GM18511 (cell line): ENCODE data around the gene CLCN2.

Experiments
- ATAC-seq: cut with Tn5 transposase; IDR thresholded peaks from one replicate; pipeline ENCODE4 v1.9.1; 2021; ENCODE audit warnings: mild to moderate bottlenecking, moderate library complexity; ENCODE audit not compliant: unreplicated experiment

The CLCN2 gene

GRCh38 chr3:184332370-184333090, 28.9 kb downstream of the CLCN2 start:
- no peak for ATAC-seq

GRCh38 chr3:184328516-184328915, 32.9 kb downstream of the CLCN2 start:
- no peak for ATAC-seq

- ATAC-seq = no peak
These were observed 34.2 kb downstream of the CLCN2 start for GRCh38 chr3:184327171-184327570.

DNA sequence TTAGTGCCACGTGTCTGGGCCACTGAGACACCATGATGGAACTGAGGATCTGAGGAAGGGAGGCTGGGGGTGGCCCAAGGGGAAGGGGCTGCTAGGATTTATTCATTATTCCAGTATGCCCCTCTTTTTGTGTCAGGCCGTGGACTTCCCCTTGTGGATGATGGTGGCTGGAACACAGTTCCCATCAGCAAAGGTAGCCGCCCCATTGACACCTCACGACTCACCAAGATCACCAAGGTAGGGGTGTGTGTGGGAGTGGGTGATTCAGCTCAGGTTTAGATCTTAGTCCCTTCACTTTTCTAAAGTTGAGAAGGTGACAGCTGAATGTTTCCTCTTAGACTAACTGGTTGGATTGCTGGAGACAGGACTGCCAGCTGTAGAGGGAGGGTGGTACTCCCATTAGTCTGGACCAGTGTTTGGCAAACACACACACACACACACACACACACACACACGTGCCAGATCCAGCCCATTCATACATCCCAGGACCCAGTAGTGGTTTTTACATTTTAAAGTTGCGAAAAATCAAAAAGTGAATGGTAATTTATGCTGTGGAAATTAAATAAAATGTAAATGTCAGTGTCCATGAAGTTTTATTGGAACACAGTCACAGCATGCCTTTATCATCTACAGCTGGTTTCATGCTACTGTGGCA, 35.6 kb downstream of the CLCN2 start:
- ATAC-seq = no peak

DNA sequence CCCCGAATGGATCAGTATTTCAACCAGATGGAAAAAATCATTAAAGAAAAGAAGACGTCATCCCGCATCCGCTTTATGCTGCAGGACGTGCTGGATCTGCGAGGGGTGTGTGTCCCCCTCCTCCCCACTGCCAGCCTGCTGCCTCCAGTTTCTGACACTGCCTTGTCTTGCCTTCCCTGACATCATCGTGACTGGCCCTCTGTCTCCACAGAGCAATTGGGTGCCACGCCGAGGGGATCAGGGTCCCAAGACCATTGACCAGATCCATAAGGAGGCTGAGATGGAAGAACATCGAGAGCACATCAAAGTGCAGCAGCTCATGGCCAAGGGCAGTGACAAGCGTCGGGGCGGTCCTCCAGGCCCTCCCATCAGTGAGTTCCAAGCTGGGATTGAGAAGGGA, 36.1 kb downstream of the CLCN2 start:
- no peak for ATAC-seq

- ATAC-seq = no peak
These were observed 37.7 kb downstream of the CLCN2 start for GRCh38 chr3:184323696-184324095.

GRCh38 chr3:184322731-184323487, 38.5 kb downstream of the CLCN2 start:
- no peak for ATAC-seq

GRCh38 chr3:184321666-184322065, 39.7 kb downstream of the CLCN2 start:
- no peak for ATAC-seq

DNA sequence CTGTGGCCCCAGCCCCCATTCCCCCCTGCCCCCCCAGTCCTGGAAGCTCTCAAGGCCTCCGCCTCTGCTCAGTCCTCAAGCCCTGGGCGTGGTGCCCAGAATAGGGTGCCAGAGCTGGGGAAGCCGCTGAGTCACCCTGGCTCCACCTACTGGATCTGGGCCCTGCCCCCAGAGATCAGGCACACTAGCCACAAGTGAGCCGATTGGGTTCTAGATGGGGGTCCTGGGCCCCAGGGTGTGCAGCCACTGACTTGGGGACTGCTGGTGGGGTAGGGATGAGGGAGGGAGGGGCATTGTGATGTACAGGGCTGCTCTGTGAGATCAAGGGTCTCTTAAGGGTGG, 41.3 kb downstream of the CLCN2 start:
- ATAC-seq = no peak

DNA sequence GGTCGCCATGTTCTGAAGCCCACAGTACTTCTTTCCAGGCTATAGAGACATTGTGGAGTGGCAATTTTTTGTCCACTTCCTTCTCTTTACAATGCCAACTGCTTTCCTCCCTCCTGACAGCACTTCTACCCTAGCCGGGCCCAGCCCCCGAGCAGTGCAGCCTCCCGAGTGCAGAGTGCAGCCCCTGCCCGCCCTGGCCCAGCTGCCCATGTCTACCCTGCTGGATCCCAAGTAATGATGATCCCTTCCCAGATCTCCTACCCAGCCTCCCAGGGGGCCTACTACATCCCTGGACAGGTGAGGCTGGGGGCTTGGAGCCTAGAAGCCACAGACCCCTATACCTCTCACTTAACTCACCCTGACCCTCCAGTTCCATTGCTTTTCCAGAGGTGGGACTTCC, 44.2 kb downstream of the CLCN2 start:
- no peak for ATAC-seq

- no peak for ATAC-seq
These were observed 44.6 kb downstream of the CLCN2 start for GRCh38 chr3:184316792-184317191.

DNA sequence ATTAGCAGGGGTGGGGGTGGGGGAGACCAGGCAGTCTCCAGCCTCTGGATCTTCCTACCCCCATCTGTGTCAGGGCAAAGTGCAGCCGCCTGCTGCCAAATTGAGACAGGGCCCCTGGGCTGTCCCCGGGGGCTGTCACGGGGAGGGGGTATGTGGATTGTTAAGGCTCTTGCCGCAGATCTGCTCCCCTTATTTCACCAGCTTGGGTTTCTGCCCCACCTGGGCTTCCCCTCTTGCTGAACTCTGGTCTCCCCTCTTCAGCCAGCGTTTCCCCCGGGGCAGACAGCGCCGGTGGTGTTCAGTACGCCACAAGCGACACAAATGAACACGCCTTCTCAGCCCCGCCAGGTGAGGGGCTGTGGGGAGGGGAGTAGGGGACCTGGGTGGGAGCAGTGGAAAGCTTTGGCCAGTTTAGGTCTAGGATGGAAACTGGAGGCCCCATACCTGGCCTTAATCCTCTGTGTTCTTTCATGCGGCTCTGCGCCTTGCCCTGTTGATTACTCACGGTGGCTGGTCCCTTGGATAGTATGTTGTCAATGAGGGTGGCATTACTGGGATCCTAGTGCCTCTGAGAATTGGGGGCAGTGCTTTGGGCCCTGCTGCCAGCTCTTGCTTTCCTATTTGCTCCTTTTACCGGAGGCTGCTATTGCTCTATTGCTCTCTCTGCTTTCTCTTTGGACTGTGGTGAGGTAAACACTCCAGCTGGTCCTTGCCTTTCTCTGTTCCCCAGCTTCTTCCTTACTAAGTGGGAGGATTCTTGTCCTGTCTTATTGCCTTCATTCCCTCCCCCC, 45.3 kb downstream of the CLCN2 start:
- no peak for ATAC-seq

DNA sequence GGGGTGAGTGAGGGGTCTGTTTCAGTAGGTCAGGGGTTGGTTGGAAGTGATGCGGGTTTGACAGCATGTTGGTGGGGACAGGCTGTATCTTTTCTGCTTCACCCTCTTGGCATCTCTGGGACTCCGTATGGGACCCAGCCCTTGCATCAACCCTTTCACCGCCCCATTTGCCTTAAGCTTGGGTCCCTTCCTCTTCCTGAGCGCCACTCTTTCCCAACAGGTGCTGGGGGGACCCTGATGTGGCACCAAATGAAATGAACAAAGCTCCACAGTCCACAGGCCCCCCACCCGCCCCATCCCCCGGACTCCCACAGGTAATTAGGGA, 45.9 kb downstream of the CLCN2 start:
- ATAC-seq = peak; percentile 4

GRCh38 chr3:184314700-184315542, 46.5 kb downstream of the CLCN2 start:
- peak; percentile 50 for ATAC-seq

DNA sequence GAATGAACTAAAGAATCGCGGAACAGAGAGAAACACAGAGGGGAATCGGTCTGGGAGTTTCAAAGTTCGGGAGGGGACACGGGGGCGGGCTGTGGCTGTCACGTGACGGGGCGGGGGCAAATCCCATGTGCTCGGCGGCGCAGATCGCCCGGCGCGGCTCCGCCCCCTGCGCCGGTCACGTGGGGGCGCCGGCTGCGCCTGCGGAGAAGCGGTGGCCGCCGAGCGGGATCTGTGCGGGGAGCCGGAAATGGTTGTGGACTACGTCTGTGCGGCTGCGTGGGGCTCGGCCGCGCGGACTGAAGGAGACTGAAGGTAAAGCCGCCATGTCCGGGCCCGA, 47.1 kb downstream of the CLCN2 start, which contains the start of gene EIF4G1:
Gene EIF4G1 (plus strand): TSS at position 244 of the 337 bp plus-strand sequence. CDS start 1,191 bp downstream, outside the sequence.
- ATAC-seq = peak; percentile 86

DNA sequence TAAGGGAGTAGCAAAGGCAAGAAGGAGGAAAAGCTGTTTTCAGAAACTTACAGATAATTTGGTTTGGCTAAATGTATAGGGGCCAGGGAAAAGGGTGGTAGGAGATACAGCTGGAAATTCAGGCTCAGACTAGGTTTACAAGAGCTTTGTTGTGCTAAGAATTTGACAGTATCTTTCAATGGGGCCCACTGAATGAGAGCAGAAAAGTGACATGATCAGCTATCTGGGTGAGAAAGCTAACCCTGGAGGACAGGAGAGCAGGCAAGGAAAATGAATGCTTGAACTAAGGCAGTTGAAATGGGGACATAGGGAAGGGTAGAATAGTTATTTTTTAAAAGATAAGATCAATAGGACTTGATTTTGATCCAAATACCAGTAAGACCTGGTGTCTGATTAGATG, 49.8 kb downstream of the CLCN2 start:
- ATAC-seq = no peak

DNA sequence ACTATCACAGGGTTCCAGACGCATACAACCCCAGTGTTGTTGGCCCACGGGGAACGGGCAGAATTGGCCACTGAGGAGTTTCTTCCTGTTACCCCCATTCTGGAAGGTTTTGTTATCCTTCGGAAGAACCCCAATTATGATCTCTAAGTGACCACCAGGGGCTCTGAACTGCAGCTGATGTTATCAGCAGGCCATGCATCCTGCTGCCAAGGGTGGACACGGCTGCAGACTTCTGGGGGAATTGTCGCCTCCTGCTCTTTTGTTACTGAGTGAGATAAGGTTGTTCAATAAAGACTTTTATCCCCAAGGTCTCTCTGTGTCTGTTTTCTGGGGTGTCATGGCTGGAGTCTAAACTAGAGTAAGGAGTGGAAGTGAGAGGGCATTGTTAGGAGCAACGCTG, 52.7 kb downstream of the CLCN2 start:
- ATAC-seq = no peak

GRCh38 chr3:184307915-184308314, 53.5 kb downstream of the CLCN2 start:
- ATAC-seq = no peak

GRCh38 chr3:184306341-184306972, 54.9 kb downstream of the CLCN2 start:
- no peak for ATAC-seq

- ATAC-seq = no peak
These were observed 55.8 kb downstream of the CLCN2 start for GRCh38 chr3:184305577-184305976.
